H1 (cell line): ENCODE measurements around the gene ASRGL1. TPM values are rescaled to one million over a fixed set of nuclear protein-coding genes. Genes with fewer than 3 reads are reported as not detected.

Source experiments
- CTCF ChIA-PET: fragments of 300-600 bp; sonication (Branson Sonifier 250); formaldehyde crosslinking; loops from one replicate; lab custom pipeline; 2021; ENCODE audit not compliant: partially characterized antibody; lab: Charles Lee
- POLR2A ChIA-PET: fragments of 300-600 bp; sonication (Branson Sonifier 250); formaldehyde crosslinking; loops from one replicate; lab custom pipeline; 2021; ENCODE audit warnings: inconsistent platforms; ENCODE audit not compliant: partially characterized antibody; lab: Charles Lee
- DNase-seq, 2 experiments: peaks; one replicate each; pipeline versions ENCODE4 v3.0.0 to v3.0.0-alpha.2; 2010 to 2022; ENCODE audit warnings: low spot score in 2 of 2, low read depth in 1 of 2, mixed read lengths in 1 of 2
- FAIRE-seq: peaks from 2 replicates; lab custom pipeline; 2011; peaks lifted over from hg19 to GRCh38; lab: Jason Lieb, UNC
- H2AFZ ChIP-seq: 2 replicates; pipeline ENCODE4 v1.8.1; 2012; ENCODE audit warnings: low read length, inconsistent platforms
- H2AK5ac ChIP-seq: 2 replicates; pipeline ENCODE4 v1.6.1; 2013; ENCODE audit warnings: low read depth, low read length
- H2BK120ac ChIP-seq: replicated peaks from 2 replicates; pipeline ENCODE3; 2013; ENCODE audit warnings: low read depth, low read length, inconsistent platforms
- H2BK12ac ChIP-seq: 2 replicates; pipeline ENCODE4 v1.6.1; 2013; ENCODE audit warnings: low read depth, low read length
- H2BK15ac ChIP-seq: 2 replicates; pipeline ENCODE4 v1.6.1; 2013; ENCODE audit warnings: low read length
- H2BK20ac ChIP-seq: 2 replicates; pipeline ENCODE4 v1.6.1; 2013; ENCODE audit warnings: low read length
- H2BK5ac ChIP-seq: 2 replicates; pipeline ENCODE4 v1.6.1; 2013; ENCODE audit warnings: low read depth, low read length
- H3K14ac ChIP-seq: 2 replicates; pipeline ENCODE4 v1.6.1; 2013; ENCODE audit warnings: inconsistent platforms; ENCODE audit not compliant: insufficient read length
- H3K18ac ChIP-seq: 2 replicates; pipeline ENCODE4 v1.6.1; 2013; ENCODE audit warnings: low read length; ENCODE audit errors: extremely low read depth
- H3K23ac ChIP-seq: 2 replicates; pipeline ENCODE4 v1.6.1; 2013; ENCODE audit warnings: inconsistent platforms; ENCODE audit not compliant: insufficient read length
- H3K23me2 ChIP-seq: 2 replicates; pipeline ENCODE4 v1.6.1; 2013; ENCODE audit warnings: low read depth, low read length
- H3K27ac ChIP-seq: 2 replicates; pipeline ENCODE4 v1.6.1; 2011; ENCODE audit warnings: low read depth, low read length, inconsistent platforms
- H3K27me3 ChIP-seq, 4 experiments: replicated peaks in 1 of 4; 1 replicate in 1 of 4; 2 replicates in 3 of 4; pipeline versions ENCODE4 v1.6.1 to v1.8.1; 2011 to 2013; ENCODE audit warnings: low read length in 3 of 4, mild to moderate bottlenecking in 3 of 4, inconsistent platforms in 2 of 4, mixed read lengths in 2 of 4, moderate library complexity in 1 of 4; ENCODE audit not compliant: control insufficient read depth in 3 of 4, insufficient read depth in 3 of 4; ENCODE audit errors: extremely low read depth in 1 of 4
- H3K36me3 ChIP-seq, 4 experiments: 2 replicates each; pipeline versions ENCODE4 v1.6.1 to v1.8.1; 2011 to 2013; ENCODE audit warnings: mild to moderate bottlenecking in 4 of 4, low read length in 3 of 4, moderate library complexity in 2 of 4, control low read depth in 1 of 4, inconsistent platforms in 1 of 4; ENCODE audit not compliant: insufficient read depth in 4 of 4, control insufficient read depth in 2 of 4
- H3K4ac ChIP-seq: replicated peaks from 2 replicates; pipeline ENCODE3; 2013; ENCODE audit warnings: low read length, low read depth, mixed read lengths, inconsistent platforms; ENCODE audit not compliant: insufficient read length
- H3K4me1 ChIP-seq, 4 experiments: replicated peaks in 1 of 4; 1 replicate in 1 of 4; 2 replicates in 3 of 4; pipeline versions ENCODE4 v1.6.1 to v1.8.1; 2011 to 2013; ENCODE audit warnings: low read length in 3 of 4, inconsistent platforms in 2 of 4, mixed read lengths in 1 of 4; ENCODE audit not compliant: insufficient read depth in 4 of 4, control insufficient read depth in 3 of 4
- H3K4me2 ChIP-seq, 2 experiments: 2 replicates each; pipeline versions ENCODE4 v1.6.1 to v1.8.1; 2011 to 2013; ENCODE audit warnings: low read depth in 2 of 2, low read length in 2 of 2, control low read depth in 1 of 2, inconsistent platforms in 1 of 2, mild to moderate bottlenecking in 1 of 2; ENCODE audit not compliant: insufficient read depth in 1 of 2
- H3K4me3 ChIP-seq, 4 experiments: fragments of 200-600, 300-600 bp in 1 of 4; sonication (generic), shearing (Covaris generic), sonication (Bioruptor Twin) in 1 of 4; 2 replicates each; pipeline versions ENCODE4 v1.5.1 to v1.8.1; 2011 to 2016; ENCODE audit warnings: low read length in 4 of 4, low read depth in 3 of 4, control low read depth in 2 of 4, inconsistent platforms in 2 of 4, mild to moderate bottlenecking in 2 of 4, mixed read lengths in 1 of 4, moderate library complexity in 1 of 4; ENCODE audit not compliant: insufficient read depth in 2 of 4; ENCODE audit errors: extremely low read depth in 1 of 4
- H3K56ac ChIP-seq: replicated peaks from 2 replicates; pipeline ENCODE3; 2013; ENCODE audit warnings: low read depth, mild to moderate bottlenecking, mixed read lengths, low read length, inconsistent platforms; ENCODE audit not compliant: insufficient read length
- H3K79me1 ChIP-seq: 2 replicates; pipeline ENCODE4 v1.6.1; 2013; ENCODE audit warnings: low read depth, low read length, control low read depth
- H3K79me2 ChIP-seq, 2 experiments: 2 replicates each; pipeline versions ENCODE4 v1.6.1 to v1.8.1; 2012 to 2013; ENCODE audit warnings: low read length in 2 of 2, mild to moderate bottlenecking in 2 of 2, inconsistent platforms in 1 of 2; ENCODE audit not compliant: insufficient read depth in 2 of 2, control insufficient read depth in 1 of 2
- H3K9ac ChIP-seq, 4 experiments: replicated peaks in 1 of 4; 1 replicate in 1 of 4; 2 replicates in 3 of 4; pipeline versions ENCODE4 v1.6.1 to v1.8.1; 2011 to 2013; ENCODE audit warnings: low read depth in 3 of 4, low read length in 3 of 4, control low read depth in 2 of 4, mild to moderate bottlenecking in 2 of 4, moderate library complexity in 2 of 4, inconsistent platforms in 1 of 4; ENCODE audit errors: extremely low read depth in 1 of 4
- H3K9me3 ChIP-seq, 2 experiments: 2 replicates each; pipeline versions ENCODE4 v1.6.1 to v1.8.1; 2012 to 2013; ENCODE audit warnings: mild to moderate bottlenecking in 2 of 2, moderate library complexity in 2 of 2, control low read depth in 1 of 2, inconsistent platforms in 1 of 2, low read depth in 1 of 2, low read length in 1 of 2, mixed read lengths in 1 of 2; ENCODE audit not compliant: insufficient read depth in 2 of 2
- H4K20me1 ChIP-seq, 2 experiments: replicated peaks in 1 of 2; 2 replicates each; pipeline versions ENCODE3 to v1.8.1; 2011 to 2013; ENCODE audit warnings: inconsistent platforms in 2 of 2, low read length in 2 of 2, mild to moderate bottlenecking in 1 of 2; ENCODE audit not compliant: insufficient read depth in 2 of 2, control insufficient read depth in 1 of 2
- H4K5ac ChIP-seq: 2 replicates; pipeline ENCODE4 v1.6.1; 2013; ENCODE audit warnings: low read length, low read depth, mixed read lengths, inconsistent platforms; ENCODE audit not compliant: insufficient read length
- H4K8ac ChIP-seq: 2 replicates; pipeline ENCODE4 v1.8.0; 2013; ENCODE audit warnings: mild to moderate bottlenecking, moderate library complexity, low read length, inconsistent platforms; ENCODE audit not compliant: insufficient read depth; ENCODE audit errors: extremely low read depth
- H4K91ac ChIP-seq: replicated peaks from 2 replicates; pipeline ENCODE3; 2013; ENCODE audit warnings: low read length, mixed read lengths, inconsistent platforms; ENCODE audit not compliant: insufficient read length
- BACH1 ChIP-seq: IDR thresholded peaks from 2 replicates; pipeline ENCODE4 v1.6.1; 2012; ENCODE audit warnings: low read length, improper control_type of control experiment
- EZH2 ChIP-seq: fragments of 200-600 bp; sonication (generic); IDR thresholded peaks from 2 replicates; pipeline ENCODE4 v1.7.1; 2012; ENCODE audit warnings: low read depth, mild to moderate bottlenecking, moderate library complexity, low read length, inconsistent platforms; ENCODE audit not compliant: severe bottlenecking
- HDAC6 ChIP-seq: IDR thresholded peaks from one replicate; pipeline ENCODE4 v1.7.1; 2012; ENCODE audit warnings: low read depth, mild to moderate bottlenecking, inconsistent platforms, low read length, moderate library complexity
- JUN ChIP-seq: IDR thresholded peaks from 2 replicates; pipeline ENCODE4 v1.6.1; 2011; ENCODE audit warnings: low read depth, mild to moderate bottlenecking, improper control_type of control experiment, low read length
- SIRT6 ChIP-seq: IDR thresholded peaks from one replicate; pipeline ENCODE4 v1.7.1; 2012; ENCODE audit warnings: low read length, inconsistent platforms
- SIX5 ChIP-seq: IDR thresholded peaks from 2 replicates; pipeline ENCODE4 v1.6.1; 2011; ENCODE audit warnings: mild to moderate bottlenecking, low read depth, low read length
- SP1 ChIP-seq: IDR thresholded peaks from 2 replicates; pipeline ENCODE4 v1.6.1; 2011; ENCODE audit warnings: low read depth, low read length
- TAF7 ChIP-seq: optimal IDR thresholded peaks from 2 replicates; pipeline ENCODE3; 2011; ENCODE audit warnings: low read depth, mild to moderate bottlenecking, inconsistent platforms, low read length, moderate library complexity, borderline replicate concordance
- TBP ChIP-seq: IDR thresholded peaks from 2 replicates; pipeline ENCODE4 v1.6.1; 2011; ENCODE audit warnings: low read depth, low read length, improper control_type of control experiment
- WGBS, 2 experiments: shearing (Covaris generic) in 1 of 2; methylation state at CpG; one replicate each; pipeline versions ENCODE4 v1.1.6 to v1.1.7; 2013 to 2015; ENCODE audit warnings: low lambda C conversion rate in 2 of 2, mixed read lengths in 2 of 2, inconsistent platforms in 1 of 2, low coverage in 1 of 2, missing lambda C conversion rate in 1 of 2; ENCODE audit not compliant: insufficient replicate concordance in 2 of 2, insufficient coverage in 1 of 2, insufficient read length in 1 of 2; ENCODE audit errors: extremely low coverage in 1 of 2, missing lambda C conversion rate in 1 of 2; 5-methylcytosine and 5-hydroxymethylcytosine counted together
- polyA plus RNA-seq, 7 experiments: library from polyadenylated mRNA; depleted of rRNA in 3 of 7; stranded (reverse) in 5 of 7; unstranded in 2 of 7; fragments of >200 nt in 5 of 7; fragments of 200-250 nt in 2 of 7; gene quantifications; 1 replicate in 5 of 7; 2 replicates in 1 of 7; 4 replicates in 1 of 7; pipeline versions ENCODE4 v1.2.1 to v1.2.3, GENCODE V29; 2011 to 2013; ENCODE audit warnings: missing spikeins in 2 of 7, mixed read lengths in 2 of 7
- total RNA-seq: library from RNA; stranded (reverse); fragmentation: NEBNext Ultra II Directional; extraction: Animal tissue kit (Norgen Biotek cat#: 25700); gene quantifications from 2 replicates; pipeline ENCODE4 v1.2.1, GENCODE V29; 2021

ASRGL1 gene
- total and polyA plus RNA-seq, 2 of the 8 experiments (the other 6 are each of a cell fraction or from before 2014, with no cell fraction given): 19.9 to 23.5 TPM

DNA sequence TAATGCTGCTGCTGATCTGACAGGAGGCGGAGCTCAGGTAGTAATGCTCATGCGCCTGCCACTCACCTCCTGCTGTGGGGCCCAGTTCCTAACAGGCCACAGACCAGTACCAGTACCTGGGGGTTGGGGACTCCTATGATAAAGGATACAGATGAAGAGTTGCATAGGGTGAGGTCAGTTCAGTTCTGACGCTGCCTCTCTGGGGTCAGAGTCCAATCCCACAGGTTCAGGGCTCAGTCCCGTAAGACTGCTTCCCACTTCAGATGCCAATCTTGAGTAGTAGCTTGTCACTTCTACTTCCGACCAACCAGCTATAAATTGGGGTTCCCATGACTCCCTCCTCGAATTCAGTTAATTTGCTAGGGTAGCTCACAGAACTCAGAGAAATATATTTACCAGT lies 8.6 kb downstream of the ASRGL1 start:
- H3K23me2 ChIP-seq: no peaks in the 10 kb centered on the region
- H3K27ac ChIP-seq: no peak overlapping the region
- no peak overlapping the region for H2BK15ac ChIP-seq
- H2BK5ac ChIP-seq: no peak overlapping the region
- no peak for DNase-seq
- no peak overlapping the region for H3K56ac ChIP-seq
- H3K4me3 ChIP-seq: no peak overlapping the region
- no peaks in the 10 kb centered on the region for H3K79me1 ChIP-seq
- no peak overlapping the region for H2AK5ac ChIP-seq
- H3K4me1 ChIP-seq: peaks cover 0 to 9% (median 1%) of the 10 kb centered on the region in 4 experiments; a peak in 3 of 7 replicates
- no peaks in the 10 kb centered on the region; a peak in 1 of 4 replicates for H3K79me2 ChIP-seq
- H4K20me1 ChIP-seq: no peaks in the 10 kb centered on the region
- no peak overlapping the region for H4K91ac ChIP-seq
- H3K4ac ChIP-seq: no peak overlapping the region
- no peak overlapping the region for H3K4me2 ChIP-seq
- H2BK12ac ChIP-seq: no peak overlapping the region
- no peak overlapping the region for H3K9ac ChIP-seq
- 90% methylated on average over 6 of the region's 6 CpGs; no CpG with 5 or more reads in 1 of the 2 experiments for WGBS, 2 experiments
- TF ChIP-seq BACH1 (no peak), SIRT6 (no peak), SIX5 (no peak), SP1 (no peak), JUN (no peak), EZH2 (no peak), HDAC6 (no peak), TBP (no peak), TAF7 (no peak)
- POLR2A ChIA-PET: interaction anchor here (0.8 kb wide), 1 partner anchor 133 kb away, joined by 3 read pairs; no protein-coding TSS in a partner anchor
- H4K5ac ChIP-seq: no peak overlapping the region
- H3K9me3 ChIP-seq: no peaks in the 10 kb centered on the region
- H2BK120ac ChIP-seq: no peak overlapping the region
- H4K8ac ChIP-seq: no peak overlapping the region
- no peak overlapping the region for H2BK20ac ChIP-seq
- no peak overlapping the region for H3K14ac ChIP-seq
- no peak overlapping the region for H2AFZ ChIP-seq
- CTCF ChIA-PET: interaction anchor here (1.1 kb wide), 1 partner anchor 18 kb away, joined by 3 read pairs; no protein-coding TSS in a partner anchor
- no peaks in the 10 kb centered on the region for H3K27me3 ChIP-seq
- no peak overlapping the region for H3K18ac ChIP-seq
- H3K36me3 ChIP-seq: no peaks in the 10 kb centered on the region; a peak in 1 of 8 replicates
- H3K23ac ChIP-seq: no peak overlapping the region
- no peak for FAIRE-seq
